ENCODE results near the gene RGS9.

RGS9 gene

GRCh38 chr17:65230040-65230439 is 92.9 kb downstream of the RGS9 start:
- TF ChIP-seq, protein P1, sequence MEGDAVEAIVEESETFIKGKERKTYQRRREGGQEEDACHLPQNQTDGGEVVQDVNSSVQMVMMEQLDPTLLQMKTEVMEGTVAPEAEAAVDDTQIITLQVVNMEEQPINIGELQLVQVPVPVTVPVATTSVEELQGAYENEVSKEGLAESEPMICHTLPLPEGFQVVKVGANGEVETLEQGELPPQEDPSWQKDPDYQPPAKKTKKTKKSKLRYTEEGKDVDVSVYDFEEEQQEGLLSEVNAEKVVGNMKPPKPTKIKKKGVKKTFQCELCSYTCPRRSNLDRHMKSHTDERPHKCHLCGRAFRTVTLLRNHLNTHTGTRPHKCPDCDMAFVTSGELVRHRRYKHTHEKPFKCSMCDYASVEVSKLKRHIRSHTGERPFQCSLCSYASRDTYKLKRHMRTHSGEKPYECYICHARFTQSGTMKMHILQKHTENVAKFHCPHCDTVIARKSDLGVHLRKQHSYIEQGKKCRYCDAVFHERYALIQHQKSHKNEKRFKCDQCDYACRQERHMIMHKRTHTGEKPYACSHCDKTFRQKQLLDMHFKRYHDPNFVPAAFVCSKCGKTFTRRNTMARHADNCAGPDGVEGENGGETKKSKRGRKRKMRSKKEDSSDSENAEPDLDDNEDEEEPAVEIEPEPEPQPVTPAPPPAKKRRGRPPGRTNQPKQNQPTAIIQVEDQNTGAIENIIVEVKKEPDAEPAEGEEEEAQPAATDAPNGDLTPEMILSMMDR (IDR thresholded peaks at IDR 0.05), result no peak
- no peak for TF ChIP-seq ZFX (IDR thresholded peaks at IDR 0.05; ENCODE audit: borderline replicate concordance)
- no peak overlapping the region for H3K27ac ChIP-seq

GRCh38 chr17:65231086-65231485 is 93.9 kb downstream of the RGS9 start:
- TF ChIP-seq, protein P1 (IDR thresholded peaks at IDR 0.05), result no peak
- no peak for TF ChIP-seq ZFX (IDR thresholded peaks at IDR 0.05; ENCODE audit: borderline replicate concordance)
- no peak overlapping the region for H3K27ac ChIP-seq

GRCh38 chr17:65231662-65232335 is 94.6 kb downstream of the RGS9 start:
- H3K27ac ChIP-seq, result no peak overlapping the region
- TF ChIP-seq, protein P1 (IDR thresholded peaks at IDR 0.05), result peak; percentile 59
- no peak for TF ChIP-seq ZFX (IDR thresholded peaks at IDR 0.05; ENCODE audit: borderline replicate concordance)

DNA sequence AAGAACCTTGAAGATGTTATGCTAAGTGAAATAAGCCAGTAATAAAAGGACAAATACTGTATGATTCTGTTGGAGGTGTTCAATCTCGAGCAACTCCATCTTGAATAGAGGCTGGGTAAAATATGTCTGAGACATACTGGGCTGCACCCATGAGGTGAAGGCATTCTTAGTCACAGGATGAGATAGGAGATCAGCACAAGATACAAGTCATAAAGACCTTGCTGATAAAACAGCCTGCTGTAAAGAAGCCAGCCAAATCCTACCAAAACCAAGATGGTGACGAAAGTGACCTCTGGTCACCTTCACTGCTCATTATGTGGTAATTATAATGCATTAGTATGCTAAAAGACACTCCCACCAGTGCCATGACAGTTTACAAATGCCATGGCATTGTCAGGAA is 98.1 kb downstream of the RGS9 start:
- TF ChIP-seq, protein P1 (IDR thresholded peaks at IDR 0.05), result no peak
- no peak for TF ChIP-seq ZFX (IDR thresholded peaks at IDR 0.05; ENCODE audit: borderline replicate concordance)
- no peak overlapping the region for H3K27ac ChIP-seq

- TF ChIP-seq, protein P1 (IDR thresholded peaks at IDR 0.05), result no peak
- no peak for TF ChIP-seq ZFX (IDR thresholded peaks at IDR 0.05; ENCODE audit: borderline replicate concordance)
These were observed 99.2 kb downstream of the RGS9 start for GRCh38 chr17:65236321-65236720.

GRCh38 chr17:65243838-65244625 is 106.9 kb downstream of the RGS9 start:
- TF ChIP-seq, protein P1 (IDR thresholded peaks at IDR 0.05), result no peak
- no peak for TF ChIP-seq ZFX (IDR thresholded peaks at IDR 0.05; ENCODE audit: borderline replicate concordance)
- H3K27ac ChIP-seq, result no peak overlapping the region

More at GRCh38 chr17:65236321-65236720, 99.2 kb downstream of the RGS9 start:
- no peak overlapping the region for H3K27ac ChIP-seq

DNA sequence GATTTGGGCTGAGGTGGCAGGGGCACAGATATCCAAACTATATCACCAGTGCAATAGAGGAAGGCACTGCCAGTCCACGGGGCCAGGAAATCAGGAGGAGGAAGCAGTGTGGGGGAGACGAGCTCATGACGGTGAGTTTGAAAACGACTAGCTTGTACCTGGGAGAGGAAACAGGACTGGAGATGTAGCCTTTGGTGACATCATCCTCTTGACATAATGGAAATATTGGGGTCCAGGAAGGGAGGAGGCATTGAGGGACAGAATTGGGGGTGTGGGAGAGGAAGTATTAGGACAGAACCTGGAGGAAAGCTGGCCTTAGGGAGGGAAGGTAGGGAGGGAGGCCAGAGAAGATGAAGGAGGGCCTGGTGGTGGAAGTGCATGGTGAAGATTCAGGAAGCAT is 109.1 kb downstream of the RGS9 start:
- H3K27ac ChIP-seq, result no peak overlapping the region

More for the DNA sequence above, 109.1 kb downstream of the RGS9 start:
- TF ChIP-seq, protein P1 (IDR thresholded peaks at IDR 0.05), result no peak
- no peak for TF ChIP-seq ZFX (IDR thresholded peaks at IDR 0.05; ENCODE audit: borderline replicate concordance)
